UCSD-AML1 (cell line): ENCODE results near the gene PPM1H.

Experiments
- DNase-seq: peaks from one replicate; lab custom pipeline; 2025; ENCODE audit not compliant: unreplicated experiment; lab: John Stamatoyannopoulos, UW

PPM1H gene

GRCh38 chr12:62717643-62718042, 217.3 kb downstream of the PPM1H start:
- DNase-seq = no peak

GRCh38 chr12:62716866-62717525, 218.0 kb downstream of the PPM1H start:
- DNase-seq = no peak

DNA sequence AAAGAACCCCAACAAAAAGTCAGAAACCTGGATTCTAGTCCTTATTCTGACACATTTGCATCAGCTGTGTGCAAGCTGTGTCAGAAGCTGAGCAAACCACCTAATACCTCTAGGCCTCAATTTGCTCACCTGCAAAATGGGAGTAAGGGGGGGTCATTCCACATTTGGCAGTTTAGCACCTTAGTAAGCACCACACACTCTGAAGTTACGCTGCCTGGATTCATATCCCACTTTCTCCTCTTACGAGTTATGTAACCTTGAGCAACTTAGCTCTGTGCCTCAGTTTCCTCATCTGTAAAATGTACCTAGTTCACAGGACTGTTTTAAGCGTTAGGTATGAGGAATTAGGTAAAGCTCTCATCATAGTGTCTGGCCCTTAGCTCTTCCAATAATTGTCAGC, 218.9 kb downstream of the PPM1H start:
- no peak for DNase-seq

DNA sequence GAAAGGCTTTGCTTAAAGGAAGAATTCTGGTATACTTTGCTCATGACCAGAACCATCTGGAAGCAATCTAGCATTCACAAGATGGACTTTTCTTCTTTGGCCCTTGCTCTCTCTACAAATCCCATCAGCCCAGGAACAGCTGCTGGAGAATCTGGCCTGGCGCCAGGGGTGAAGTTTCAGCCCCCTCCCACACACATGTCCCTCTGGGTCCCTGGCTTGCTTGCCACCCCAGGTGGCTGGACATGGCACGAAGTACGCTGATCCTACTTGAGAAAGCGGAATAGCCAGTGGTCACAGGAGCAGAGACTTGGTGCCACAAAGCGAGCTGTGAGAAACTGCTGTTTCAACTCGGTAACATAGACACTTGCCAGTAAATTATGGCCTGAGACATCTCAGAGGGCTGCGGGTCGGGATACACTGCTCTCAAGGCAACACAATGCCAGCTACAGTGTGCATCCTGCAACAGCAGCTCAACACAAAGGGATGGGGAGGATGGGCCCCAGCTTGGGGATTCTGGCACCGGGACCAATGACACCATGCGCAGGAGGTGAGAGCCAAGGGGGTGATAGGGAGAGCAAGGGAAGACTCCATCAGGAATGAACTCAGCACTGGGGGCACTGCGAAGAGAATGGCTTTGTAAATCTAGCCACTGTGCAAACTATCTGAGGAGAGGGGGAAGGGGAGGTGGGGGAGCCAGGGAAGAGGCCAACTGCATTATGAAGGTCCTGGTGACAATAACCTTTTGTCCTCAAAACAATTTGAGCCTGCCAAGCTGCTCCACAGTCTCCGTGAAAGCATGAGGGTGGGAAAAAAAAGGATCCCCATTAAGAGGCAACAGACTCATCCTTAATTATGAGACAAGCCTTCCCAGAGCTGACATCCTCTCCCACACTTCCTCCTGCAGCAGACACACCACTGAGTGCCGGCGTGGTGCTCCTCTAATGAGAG, 219.9 kb downstream of the PPM1H start:
- DNase-seq = no peak

DNA sequence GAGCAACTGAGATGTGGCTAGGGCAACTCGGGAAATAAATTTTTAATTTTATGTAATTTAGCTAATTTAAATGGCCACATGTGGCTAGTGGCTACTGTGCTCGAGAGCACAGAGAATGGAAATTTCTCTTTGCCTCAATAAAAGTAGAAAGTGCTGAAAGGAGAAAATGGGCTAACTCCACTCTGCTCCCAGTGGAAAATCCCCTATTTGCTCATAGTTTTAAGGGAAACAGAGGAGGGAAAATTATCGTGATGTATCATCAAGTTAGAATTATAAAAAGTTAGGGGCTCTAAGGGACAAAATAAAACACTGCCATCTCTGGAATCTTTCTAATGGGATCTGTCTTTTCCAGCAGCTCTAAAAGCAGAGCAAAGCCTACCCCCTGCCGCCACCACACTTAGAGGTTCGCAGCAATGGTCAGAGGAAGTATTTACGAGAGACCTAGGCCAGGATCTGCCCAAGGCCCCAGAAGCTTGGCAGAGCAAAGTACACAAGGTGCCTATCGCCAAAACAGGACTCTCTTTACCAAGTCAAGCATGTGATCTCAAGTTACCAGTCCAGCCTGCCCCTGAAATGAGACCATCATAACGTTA, 220.7 kb downstream of the PPM1H start:
- DNase-seq = no peak

- no peak for DNase-seq
Measured at GRCh38 chr12:62713723-62714122, 221.2 kb downstream of the PPM1H start.

DNA sequence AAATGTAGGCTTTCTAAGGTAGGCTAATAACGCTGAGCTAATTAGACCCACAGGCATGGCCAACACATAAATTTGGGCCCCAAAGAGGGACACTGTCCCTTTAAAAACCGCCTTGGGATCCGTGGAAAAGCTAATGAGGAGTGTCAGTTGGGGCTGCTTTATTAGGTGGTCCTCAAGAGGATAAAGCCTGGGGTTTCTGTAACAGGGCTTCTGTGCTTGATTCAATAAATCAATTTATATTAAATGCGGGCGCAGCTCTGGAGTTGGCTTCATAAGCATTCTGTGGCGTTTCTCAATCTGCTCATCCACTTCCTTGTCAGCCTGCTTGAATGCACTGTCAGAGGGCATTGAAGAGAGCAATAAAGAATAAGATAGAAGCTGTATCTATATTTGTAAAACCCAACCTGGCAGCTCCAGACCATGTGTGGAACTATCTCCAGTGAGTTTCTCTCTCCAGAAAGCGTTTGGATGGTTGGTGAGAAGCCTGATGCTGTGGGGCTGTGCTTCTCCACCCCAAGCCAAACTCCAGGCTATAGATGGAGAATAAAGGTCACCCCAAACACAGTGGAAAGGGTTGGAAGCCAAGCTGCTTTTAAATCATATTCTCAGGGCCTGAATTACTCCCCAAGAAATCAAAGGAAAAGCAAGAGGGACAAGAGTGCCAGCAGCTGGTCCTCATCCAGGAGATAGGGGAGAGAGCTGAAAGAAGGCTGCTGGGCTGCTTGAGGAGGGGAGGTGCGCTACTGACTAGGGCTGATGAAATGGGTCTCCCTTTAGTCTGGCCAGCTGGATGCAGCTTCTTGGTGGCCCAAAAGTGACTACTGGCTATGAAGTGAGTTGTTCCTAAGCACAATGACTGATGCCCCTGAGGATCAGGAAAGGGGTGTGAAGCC, 222.0 kb downstream of the PPM1H start:
- no peak for DNase-seq

GRCh38 chr12:62711631-62712241, 223.2 kb downstream of the PPM1H start:
- no peak for DNase-seq

DNA sequence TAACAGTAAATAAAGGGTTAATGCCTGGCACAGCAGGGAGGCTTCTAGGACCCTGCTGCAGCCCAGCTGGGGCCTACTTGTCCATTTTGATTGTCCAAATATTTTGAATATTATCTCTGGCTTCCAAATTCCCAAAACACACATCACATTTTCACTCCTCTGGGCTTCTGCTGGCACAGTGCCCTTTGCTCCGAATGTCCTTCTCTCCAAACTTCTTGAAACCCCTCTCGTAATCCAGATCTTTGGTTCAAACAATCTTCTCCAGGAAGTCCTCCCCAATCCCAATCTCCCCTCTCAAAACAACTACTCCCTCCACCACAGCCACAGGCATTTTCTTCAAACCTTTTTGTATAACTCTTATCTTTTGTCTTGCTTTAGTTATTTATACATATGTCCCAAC, 225.6 kb downstream of the PPM1H start:
- DNase-seq = no peak

DNA sequence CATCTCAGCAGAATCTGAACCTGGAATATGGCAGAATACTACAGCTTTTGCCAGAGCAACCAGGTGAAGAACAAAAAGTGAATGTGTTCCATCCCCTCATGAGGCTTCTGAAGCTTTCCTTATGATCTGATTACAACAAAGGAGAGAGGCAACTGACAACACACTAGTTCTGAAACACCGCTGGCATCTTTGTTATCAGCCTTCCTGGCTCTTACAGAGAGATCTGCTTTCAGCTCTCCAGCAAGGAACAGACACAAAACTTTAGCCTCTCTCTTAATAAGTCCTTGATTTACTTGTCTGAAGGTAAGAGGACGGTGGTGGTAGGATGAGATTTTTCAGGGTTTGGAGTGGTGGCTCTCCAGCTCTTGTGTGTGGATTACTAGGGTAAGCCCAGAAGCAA, 227.0 kb downstream of the PPM1H start:
- DNase-seq = no peak

DNA sequence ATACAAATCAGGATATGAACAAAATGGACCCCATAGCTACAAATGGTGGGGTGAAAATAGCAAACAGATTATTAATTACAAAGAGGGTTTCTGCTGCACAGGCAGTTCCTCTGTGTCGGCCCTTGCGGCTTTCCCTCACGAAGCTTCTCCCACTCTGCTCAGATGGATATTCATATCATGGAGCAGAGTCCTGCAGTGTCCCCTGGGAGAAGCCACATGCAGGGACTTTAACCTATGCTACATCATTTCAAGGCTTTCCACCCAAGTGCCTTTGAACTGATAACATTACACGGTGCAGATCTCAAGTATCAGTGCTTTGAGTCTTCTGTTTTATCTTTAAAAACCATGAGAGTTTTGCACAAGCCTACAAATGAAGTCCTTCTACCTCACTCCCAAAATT, 229.1 kb downstream of the PPM1H start:
- DNase-seq = no peak

- DNase-seq = no peak
Measured at GRCh38 chr12:62703011-62703380, 232.0 kb downstream of the PPM1H start.

DNA sequence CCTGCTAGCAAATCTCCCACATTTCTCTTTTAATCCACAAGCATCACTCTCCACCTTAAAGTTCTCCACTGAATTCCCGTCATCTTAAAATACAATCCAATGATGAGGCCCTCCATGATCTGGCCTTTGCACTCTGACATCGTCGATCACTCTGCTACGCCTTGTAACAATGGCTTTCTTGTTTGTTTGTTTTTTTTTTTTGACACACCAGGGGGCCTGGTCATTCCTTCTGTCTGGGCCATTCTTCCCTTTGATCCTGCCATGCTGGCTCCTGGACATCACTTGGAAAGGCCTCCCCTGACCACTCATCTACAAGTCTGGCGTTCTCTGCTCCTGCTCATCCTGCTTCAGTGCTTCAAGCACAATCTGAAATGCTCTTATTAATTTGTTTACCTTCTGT, 233.5 kb downstream of the PPM1H start:
- DNase-seq = no peak

GRCh38 chr12:62700091-62700880, 234.7 kb downstream of the PPM1H start:
- no peak for DNase-seq

- no peak for DNase-seq
Measured at GRCh38 chr12:62698701-62699101, 236.2 kb downstream of the PPM1H start.

DNA sequence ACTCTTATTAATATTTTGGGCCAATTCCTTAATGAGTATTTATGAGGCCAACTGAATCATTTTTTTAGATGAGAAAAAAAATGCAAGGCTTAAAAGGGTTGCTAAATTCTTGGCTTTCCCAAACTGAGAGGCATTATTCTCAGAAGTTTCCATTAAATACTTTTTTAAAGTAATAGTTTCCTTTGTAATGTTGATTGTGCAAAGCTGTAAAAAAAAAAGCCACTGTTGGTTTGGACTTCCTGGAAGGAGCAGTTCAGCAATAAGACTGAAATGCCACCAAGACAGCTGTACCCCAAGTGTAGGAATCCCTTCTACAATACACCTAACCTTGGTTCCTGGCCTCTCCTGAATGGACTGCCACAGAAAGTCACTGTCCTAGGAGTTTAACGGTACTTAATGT, 237.1 kb downstream of the PPM1H start:
- no peak for DNase-seq

GRCh38 chr12:62695696-62696095, 239.3 kb downstream of the PPM1H start:
- no peak for DNase-seq

- no peak for DNase-seq
Measured at GRCh38 chr12:62694632-62695031, 240.3 kb downstream of the PPM1H start.

DNA sequence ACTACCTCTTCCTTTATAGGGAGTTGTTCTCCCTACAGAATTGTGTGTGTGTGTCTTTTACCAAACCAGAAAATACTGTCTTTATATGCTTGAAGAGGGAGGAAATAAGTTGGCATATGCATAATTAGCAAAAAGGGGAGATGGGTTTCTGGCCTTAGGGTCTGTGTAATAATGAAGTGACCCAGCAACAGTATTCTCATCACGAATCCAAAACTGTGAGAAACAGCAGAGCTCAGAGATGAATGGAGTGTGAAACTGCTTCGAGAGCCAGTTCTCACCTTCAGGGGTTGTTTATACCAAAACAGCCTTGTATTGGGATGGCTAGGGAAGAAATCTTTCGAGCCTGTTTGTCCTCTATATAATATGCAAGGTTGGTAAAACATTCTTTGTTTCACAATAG, 240.8 kb downstream of the PPM1H start:
- DNase-seq = no peak
